ENCODE measurements around the gene IRS1.

The IRS1 gene

DNA sequence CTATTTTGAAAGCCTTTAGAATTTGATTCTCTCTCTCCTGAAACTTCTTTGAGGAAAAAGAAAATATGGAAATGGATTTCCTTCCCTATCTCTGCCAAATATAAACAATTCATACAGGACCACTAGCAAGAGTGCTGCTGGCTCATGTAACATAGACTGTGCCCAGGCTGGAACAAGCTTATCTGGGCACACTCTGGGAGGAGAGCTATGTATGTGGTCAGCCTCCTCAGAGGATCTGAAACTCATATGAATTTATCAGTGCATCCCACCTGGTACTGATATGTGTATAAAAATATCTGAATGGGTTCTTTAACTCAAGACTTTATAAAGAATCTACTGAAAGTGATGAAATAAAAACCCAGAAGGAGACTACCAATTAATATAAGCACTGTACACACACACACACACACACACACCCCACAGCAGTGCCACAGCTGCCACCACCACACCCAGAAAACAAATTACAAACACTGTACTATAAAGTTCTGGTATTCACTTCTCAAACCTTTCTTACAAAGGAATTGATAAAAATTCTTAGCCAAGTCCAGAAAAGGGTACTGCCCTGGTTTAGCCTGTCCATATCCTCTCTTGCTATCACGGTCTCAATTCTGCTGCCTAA is 115.6 kb downstream of the IRS1 start:
- DNase-seq, result no peak

DNA sequence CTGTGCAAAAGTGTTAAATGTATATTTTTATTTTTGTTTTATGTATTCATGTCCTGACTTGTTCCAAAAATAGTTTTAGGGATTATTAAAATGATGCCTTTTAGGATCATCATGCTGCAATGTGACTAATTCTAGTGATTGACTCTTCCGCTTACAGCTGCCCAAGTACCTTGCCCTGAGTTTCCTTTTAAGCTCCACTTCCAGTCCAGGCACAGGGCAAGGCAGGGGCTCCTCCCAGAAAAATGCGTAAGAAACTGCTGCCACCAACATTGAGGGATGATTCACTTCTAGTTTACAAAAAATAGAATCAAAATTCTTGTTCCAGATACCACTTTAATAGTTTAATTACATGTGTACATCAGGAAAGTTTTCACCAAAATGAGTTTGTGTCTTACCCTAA is 116.4 kb downstream of the IRS1 start:
- DNase-seq, result no peak

Data from stimulated activated CD4-positive, alpha-beta T cell treated with anti-CD3 and anti-CD28 coated beads, Interleukin-15, amount 100 ng/mL, for 24 hours (primary cell).